ENCODE results near the gene CCDC70.
"Not testable (repeated sequence)": the region's sequence is repeated elsewhere in the genome, so short reads cannot be mapped to it uniquely, and the experiment has no call there.

Gene CCDC70

DNA sequence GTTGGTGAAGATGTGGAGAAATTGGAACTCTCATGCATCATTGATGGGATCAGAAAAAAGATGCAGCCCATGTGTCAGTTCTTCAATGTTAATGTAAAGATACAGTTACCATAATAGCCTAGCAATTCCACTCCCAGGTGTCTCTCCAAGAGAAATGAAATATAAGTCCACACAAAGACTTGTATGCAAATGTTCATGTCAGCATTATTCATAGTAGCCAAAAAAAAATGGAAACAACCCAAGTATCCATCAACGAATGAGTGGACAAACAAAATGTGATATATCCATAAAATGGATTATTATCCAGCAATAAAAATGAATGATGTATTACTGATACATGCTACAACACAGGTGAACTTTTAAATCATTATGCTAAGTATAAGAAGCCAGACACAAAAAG lies 38.7 kb downstream of the CCDC70 start:
- in situ Hi-C loops (cut with HindIII; ENCODE audit: low sequenced_read_pairs) = no loop called here

DNA sequence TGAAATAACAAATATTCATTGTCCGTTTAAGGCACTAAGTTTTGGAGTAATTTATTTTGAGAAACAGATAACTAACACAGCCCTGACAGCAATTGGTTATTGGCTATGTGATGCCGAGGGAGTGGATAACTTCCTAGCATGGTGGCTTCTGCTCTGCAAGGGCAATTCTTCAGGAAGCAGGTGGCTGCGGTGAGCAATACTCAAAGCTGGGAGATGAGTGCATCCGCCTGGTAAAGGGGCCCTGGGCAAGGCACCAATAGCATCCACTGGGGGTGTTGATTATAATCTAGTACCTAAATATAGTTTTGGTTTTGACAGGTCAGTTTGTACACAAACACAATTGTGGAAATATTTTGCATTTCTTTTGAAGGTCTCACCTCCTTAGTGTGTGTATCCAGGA lies 41.0 kb downstream of the CCDC70 start:
- in situ Hi-C loops (cut with HindIII; ENCODE audit: low sequenced_read_pairs) = no loop called here

DNA sequence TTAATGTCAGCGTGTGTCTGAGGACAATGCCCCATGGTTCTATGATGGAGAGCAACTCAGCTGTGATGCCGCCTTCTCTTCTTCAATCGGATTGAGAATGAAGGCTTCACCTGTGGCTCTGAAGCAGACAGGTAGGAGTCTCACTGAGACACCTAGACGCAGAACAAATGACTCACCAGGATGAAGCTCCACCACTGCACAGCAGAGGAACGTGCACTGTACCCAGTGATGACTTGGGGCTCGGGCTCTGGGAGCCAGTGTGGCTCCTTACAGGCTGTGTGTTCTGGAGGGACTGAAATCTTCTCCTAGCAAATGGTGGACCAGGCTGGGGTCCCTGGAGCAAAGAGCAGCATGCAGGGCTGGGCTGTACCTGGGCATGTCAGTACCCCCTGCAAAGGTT lies 44.0 kb downstream of the CCDC70 start:
- in situ Hi-C loops (cut with HindIII; ENCODE audit: low sequenced_read_pairs) = no loop called here

DNA sequence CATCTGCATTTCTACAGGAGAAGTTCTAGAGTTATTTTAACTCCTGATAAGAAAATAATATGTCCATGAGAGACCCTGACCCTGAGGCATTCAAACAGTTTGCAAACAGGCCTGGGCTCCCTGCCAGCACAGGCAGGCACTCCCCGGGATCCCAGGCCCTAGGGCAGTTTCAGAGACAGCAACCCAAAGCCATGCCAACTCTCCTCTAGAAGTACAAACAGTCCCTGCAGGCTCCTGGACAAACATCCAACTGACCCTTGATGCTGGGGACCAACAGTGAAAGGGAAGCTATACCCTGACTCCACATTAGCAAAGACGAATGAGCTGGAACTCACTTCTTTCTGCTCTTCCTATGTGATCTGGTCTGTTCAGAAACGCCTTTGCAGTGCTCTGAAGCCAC lies 44.8 kb downstream of the CCDC70 start:
- in situ Hi-C loops (cut with HindIII; ENCODE audit: low sequenced_read_pairs) = no loop called here

DNA sequence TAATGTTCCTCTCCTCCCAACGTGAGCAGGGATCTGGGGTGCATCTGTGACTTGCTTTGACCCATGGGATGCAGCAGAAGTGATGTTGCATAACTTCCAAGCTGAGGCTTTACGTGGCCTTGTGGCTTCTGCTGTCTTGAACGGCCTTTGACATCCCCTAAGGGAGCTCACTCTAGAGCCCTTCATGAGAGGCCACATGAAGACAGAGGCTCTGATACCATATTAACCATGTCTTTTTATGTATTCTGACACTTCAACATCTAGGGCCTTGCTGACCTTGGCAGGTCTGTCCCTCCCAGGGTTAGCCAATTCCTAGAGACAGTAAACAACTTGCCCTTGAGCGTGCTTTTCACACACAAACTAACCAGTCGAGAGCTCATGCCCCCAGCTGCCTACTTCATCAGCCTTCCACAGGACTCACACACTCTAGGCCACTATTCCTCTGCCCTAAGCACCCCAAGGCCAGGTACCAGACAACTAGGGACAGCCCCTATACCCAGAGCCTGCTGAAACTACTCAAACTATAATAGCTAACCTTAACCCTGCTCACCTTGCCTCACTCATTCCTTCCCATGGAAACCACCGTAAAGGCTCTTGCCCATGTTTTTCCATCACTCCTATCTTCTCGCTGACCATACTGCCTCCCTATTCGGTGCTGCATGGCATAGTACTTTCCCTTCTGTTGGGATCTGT lies 45.4 kb downstream of the CCDC70 start:
- in situ Hi-C loops (cut with HindIII; ENCODE audit: low sequenced_read_pairs) = no loop called here

DNA sequence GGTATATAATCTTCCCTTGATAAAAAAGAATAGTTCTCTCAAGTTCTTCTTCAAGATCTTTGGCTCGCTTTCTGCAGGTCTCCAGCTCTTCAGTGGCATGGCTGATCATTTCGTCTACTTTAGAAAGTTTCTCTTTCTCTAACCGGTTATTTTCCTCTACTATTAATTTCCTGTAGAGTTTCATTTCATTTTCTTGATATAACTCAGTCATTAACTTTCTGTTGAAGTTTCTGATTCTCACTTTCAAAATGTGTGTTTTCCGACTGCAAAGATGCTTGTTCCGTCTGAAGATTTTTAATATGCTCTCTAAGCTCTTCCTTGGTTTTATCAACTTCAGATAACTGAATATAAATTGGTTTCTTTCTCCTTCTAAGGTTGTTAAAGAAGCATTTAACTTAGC lies 47.5 kb downstream of the CCDC70 start:
- in situ Hi-C loops (cut with HindIII; ENCODE audit: low sequenced_read_pairs) = not testable (repeated sequence)

DNA sequence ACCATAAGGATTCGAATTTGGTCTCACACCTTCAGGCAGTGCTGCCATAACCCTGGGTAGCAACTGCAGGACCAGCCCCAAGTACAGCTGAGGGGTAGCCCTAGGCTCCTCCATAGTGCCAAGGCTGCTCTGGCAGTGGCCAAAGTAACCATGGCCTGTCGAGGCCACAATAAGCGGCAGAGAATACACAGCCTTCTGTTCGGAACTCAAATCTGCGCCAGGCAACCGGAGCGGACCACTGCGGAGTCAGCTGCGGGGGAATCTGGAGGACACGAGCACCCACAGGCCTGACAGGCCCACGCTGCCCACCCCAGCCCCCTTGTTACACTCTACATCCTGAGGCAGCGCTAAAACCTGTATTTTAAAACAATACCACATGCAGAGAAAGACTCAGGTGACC lies 48.7 kb downstream of the CCDC70 start:
- in situ Hi-C loops (cut with HindIII; ENCODE audit: low sequenced_read_pairs) = no loop called here

DNA sequence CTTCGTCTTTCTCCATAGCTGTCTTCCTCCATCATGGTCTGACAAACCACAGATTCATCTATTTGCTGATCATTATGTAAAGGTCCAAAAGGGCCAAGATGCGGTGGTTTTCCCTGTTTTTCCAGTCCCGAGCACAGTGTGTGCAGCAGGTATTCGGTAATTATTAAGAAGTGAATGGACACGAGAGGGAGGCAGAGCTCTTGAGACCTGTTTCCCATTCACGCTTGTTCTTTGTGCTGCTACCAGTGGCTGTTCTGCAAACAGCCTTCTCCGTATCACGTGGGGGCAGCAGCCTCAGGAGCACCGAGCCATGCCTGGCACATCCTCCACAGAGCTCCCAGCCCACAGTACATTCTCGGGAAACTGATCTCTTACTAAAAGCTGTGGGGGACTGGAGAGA lies 50.3 kb downstream of the CCDC70 start:
- in situ Hi-C loops (cut with HindIII; ENCODE audit: low sequenced_read_pairs) = no loop called here

DNA sequence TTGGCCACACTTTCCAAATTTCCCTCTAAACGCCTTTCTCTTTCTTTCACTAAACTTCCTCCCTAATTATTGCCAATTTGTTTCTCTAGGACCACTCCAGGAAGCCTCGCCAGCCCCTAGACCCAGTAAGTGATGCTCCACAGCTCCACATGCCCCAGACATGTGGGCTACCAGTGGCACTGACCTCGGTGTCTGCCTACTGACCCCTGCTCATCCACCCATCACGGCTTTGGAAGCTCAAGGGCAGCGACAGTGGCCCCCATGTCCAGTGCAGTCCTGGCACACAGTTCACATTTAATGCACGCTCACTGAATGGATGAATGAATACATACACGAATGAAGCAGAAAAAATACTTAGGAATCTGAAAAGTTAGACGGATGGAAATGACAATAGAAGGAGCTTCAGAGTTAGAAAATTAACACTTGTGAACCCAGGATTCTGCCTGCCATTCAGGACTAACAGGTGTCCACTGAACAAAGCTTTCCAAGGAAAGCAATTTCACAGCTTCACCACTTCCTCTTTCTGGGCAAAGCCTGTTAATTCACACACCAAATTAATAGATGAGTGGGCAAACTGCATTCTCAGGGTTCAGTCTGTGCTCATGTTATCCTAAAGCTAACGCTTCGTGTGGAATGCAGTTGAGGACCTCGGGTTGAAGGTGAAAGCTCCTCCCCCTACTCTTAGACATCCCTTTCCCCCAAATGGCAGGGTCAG lies 50.9 kb downstream of the CCDC70 start:
- in situ Hi-C loops (cut with HindIII; ENCODE audit: low sequenced_read_pairs) = no loop called here

DNA sequence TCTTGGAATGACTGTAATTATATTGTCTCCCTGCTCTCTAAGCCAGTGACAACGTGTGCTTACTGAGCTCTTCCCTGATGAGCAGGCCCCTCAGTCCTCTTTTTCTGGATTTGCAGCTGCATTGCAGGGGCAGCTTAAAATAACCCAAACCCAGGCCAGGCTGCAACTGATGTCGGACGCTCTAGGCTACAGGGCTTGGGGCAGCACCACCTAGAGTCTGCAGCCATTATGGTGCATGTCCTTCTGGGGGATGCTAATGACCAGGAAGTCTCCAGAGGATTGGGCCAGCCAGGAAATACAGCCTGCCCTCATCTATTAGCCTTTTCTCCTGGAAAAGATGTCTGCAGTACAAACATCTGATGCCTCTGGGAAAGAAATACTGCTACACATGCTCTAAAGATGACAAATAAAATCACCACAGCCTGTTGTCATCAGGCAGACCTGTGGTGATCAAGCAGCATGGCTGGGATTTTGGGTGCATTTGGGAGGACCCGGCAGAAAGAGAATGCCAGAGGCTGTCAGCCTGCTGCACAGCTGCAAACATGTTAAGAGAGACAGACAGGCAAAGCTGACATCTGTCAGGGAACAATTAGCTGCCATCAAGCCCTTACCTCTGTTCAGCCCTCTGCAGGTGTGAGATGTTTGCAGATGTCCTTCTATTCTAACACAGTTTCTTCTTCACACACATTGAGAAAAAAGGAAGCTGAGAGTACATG lies 51.8 kb downstream of the CCDC70 start:
- in situ Hi-C loops (cut with HindIII; ENCODE audit: low sequenced_read_pairs) = no loop called here

DNA sequence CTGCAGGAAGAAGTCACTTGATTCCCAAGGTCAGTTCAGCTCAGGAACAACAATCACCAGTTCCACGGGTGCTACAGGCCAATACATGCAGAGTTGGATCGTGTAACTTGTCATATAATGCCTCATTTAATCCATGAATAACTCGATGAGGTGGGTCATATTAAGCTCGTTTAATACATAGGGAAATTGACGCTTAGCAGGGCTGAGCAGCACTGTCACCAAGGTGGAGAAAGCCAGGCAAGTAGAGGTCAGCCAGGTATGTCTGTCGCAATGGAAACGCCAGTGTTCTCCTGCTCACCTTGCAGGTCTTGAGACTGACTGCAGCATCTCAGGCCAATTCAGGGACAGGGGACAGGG lies 52.3 kb downstream of the CCDC70 start:
- in situ Hi-C loops (cut with HindIII; ENCODE audit: low sequenced_read_pairs) = no loop called here
